ENCODE measurements around the gene MAPKAPK2.
"Not testable (repeated sequence)": the region's sequence is repeated elsewhere in the genome, so short reads cannot be mapped to it uniquely, and the experiment has no call there.

Gene MAPKAPK2

GRCh38 chr1:206684478-206685333, at the start of gene MAPKAPK2:
TSS of gene MAPKAPK2 (plus strand) at chr1:206684905. CDS start at chr1:206685230, 325 bp downstream.
- H3K4me3 ChIP-seq (ENCODE audit: control insufficient read depth, low read depth, low read length): peak within 1 kb of the TSS; percentile 94
- no peak for DNase-seq (ENCODE audit: low read depth)
- no peak for TF ChIP-seq CTCF (IDR thresholded peaks at IDR 0.05; ENCODE audit: control insufficient read depth, insufficient read depth, low read depth, low read length, missing control alignments)

GRCh38 chr1:206635080-206635977, 49.4 kb upstream of the MAPKAPK2 start, which contains the start of gene DYRK3:
TSS of gene DYRK3 (plus strand) at chr1:206635536. CDS start at chr1:206635704, 168 bp downstream.
- peak; percentile 9 for TF ChIP-seq CTCF (IDR thresholded peaks at IDR 0.05; ENCODE audit: control insufficient read depth, insufficient read depth, low read depth, low read length, missing control alignments)
- peak; percentile 76 for DNase-seq (ENCODE audit: low read depth)
- peak within 1 kb of the TSS; percentile 65 for H3K4me3 ChIP-seq (ENCODE audit: control insufficient read depth, low read depth, low read length)

GRCh38 chr1:206635978-206636345, 48.7 kb upstream of the MAPKAPK2 start:
- peak overlapping the region; percentile 65 for H3K4me3 ChIP-seq (ENCODE audit: control insufficient read depth, low read depth, low read length)
- DNase-seq (ENCODE audit: low read depth): no peak
- TF ChIP-seq CTCF (IDR thresholded peaks at IDR 0.05; ENCODE audit: control insufficient read depth, insufficient read depth, low read depth, low read length, missing control alignments): no peak

- no peak for DNase-seq (ENCODE audit: low read depth)
- no peak for TF ChIP-seq CTCF (IDR thresholded peaks at IDR 0.05; ENCODE audit: control insufficient read depth, insufficient read depth, low read depth, low read length, missing control alignments)
- H3K4me3 ChIP-seq (ENCODE audit: control insufficient read depth, low read depth, low read length): peak overlapping the region; percentile 65
Observed at GRCh38 chr1:206636671-206637070, 48.0 kb upstream of the MAPKAPK2 start.

GRCh38 chr1:206637605-206638004, 47.1 kb upstream of the MAPKAPK2 start:
- DNase-seq (ENCODE audit: low read depth): no peak
- H3K4me3 ChIP-seq (ENCODE audit: control insufficient read depth, low read depth, low read length): no peak overlapping the region
- TF ChIP-seq CTCF (IDR thresholded peaks at IDR 0.05; ENCODE audit: control insufficient read depth, insufficient read depth, low read depth, low read length, missing control alignments): no peak

GRCh38 chr1:206642074-206642473, 42.6 kb upstream of the MAPKAPK2 start:
- H3K4me3 ChIP-seq (ENCODE audit: control insufficient read depth, low read depth, low read length); DNase-seq (ENCODE audit: low read depth): not testable (repeated sequence)

All from AG09309 (cell line).